ENCODE results near the gene NDST1.

The NDST1 gene

DNA sequence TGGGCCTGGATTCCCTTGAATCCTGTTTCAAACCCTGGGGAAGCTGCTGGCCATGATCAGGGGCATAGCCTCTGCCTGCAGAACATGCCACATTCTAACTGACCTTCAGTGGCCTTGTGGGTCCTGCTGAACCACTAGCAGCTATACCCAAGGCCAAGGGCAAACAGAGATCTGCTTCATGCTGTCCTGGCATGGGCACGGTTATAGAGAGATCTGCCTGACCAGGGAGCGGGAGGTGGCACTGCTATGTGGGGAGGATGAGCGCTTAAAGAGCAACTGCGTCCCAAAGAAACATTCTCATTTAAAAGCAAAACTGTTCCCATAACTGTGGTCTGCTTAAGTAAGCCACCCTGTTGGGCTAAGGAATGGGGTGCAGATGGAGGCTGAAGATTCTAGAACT is 96.1 kb downstream of the NDST1 start:
- no peaks in the 10 kb centered on the region for H3K79me2 ChIP-seq (ENCODE audit: insufficient read depth, low read length)
- H3K4me1 ChIP-seq (ENCODE audit: insufficient read depth, low read length): no peaks in the 10 kb centered on the region
- no peak overlapping the region for H2AFZ ChIP-seq (ENCODE audit: low read depth, low read length)
- H3K4me2 ChIP-seq (ENCODE audit: insufficient read depth, low read length): no peak overlapping the region
- H3K27ac ChIP-seq (ENCODE audit: low read length): no peak overlapping the region
- H3K4me3 ChIP-seq (ENCODE audit: low read depth in 1 of 2, low read length in 2 of 2): no peak overlapping the region
- no peak overlapping the region for H3K9ac ChIP-seq (ENCODE audit: low read depth, low read length)
- H3K9me3 ChIP-seq (ENCODE audit: insufficient read depth, low read length, severe bottlenecking): no peaks in the 10 kb centered on the region
- TF ChIP-seq EZH2 (IDR thresholded peaks at IDR 0.05; ENCODE audit: borderline replicate concordance, low read depth, low read length, severe bottlenecking): no peak
- TF ChIP-seq, protein P1, sequence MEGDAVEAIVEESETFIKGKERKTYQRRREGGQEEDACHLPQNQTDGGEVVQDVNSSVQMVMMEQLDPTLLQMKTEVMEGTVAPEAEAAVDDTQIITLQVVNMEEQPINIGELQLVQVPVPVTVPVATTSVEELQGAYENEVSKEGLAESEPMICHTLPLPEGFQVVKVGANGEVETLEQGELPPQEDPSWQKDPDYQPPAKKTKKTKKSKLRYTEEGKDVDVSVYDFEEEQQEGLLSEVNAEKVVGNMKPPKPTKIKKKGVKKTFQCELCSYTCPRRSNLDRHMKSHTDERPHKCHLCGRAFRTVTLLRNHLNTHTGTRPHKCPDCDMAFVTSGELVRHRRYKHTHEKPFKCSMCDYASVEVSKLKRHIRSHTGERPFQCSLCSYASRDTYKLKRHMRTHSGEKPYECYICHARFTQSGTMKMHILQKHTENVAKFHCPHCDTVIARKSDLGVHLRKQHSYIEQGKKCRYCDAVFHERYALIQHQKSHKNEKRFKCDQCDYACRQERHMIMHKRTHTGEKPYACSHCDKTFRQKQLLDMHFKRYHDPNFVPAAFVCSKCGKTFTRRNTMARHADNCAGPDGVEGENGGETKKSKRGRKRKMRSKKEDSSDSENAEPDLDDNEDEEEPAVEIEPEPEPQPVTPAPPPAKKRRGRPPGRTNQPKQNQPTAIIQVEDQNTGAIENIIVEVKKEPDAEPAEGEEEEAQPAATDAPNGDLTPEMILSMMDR (IDR thresholded peaks at IDR 0.05; ENCODE audit: borderline replicate concordance, extremely low read depth, low read length, poor library complexity, severe bottlenecking): no peak
- peaks cover 3% of the 10 kb centered on the region for H3K27me3 ChIP-seq (ENCODE audit: insufficient read depth, low read length, poor library complexity)
- no peaks in the 10 kb centered on the region; the same call in 1 of the 2 replicates for H4K20me1 ChIP-seq (ENCODE audit: insufficient read depth, low read length)
- ATAC-seq (ENCODE audit: insufficient read depth, low read depth) (no peak), DNase-seq (no peak)
- no peaks in the 10 kb centered on the region for H3K36me3 ChIP-seq (ENCODE audit: insufficient read depth, low read length)

DNA sequence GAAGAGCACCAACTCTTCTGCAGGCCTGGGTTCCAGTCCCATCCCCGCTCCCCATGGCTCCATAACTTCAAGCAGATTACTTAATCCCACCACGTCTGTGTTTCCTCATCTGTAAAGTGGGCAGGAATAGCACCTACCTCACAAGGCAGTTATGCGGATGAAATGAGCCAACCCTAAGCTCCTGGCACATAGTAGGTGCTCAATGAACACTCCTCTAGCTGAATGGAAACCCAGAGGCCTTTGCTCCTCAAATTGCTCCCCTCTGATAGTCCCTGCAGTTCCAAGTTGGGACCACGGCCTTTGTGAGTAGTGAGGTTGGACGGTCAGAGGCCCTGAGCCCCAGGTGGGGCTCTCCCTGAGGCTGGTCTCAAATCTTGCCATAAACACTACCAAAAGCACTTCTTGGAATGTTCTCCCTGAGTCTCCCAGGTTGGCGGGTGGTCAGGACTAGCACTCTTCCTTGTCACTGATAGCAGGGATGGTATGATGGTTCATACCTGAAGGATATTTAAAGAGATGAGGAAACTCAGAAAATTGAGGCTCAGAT is 97.0 kb downstream of the NDST1 start:
- Histone ChIP-seq H3K27ac (ENCODE audit: low read length) (no peak overlapping the region), H3K4me2 (ENCODE audit: insufficient read depth, low read length) (no peak overlapping the region), H2AFZ (ENCODE audit: low read depth, low read length) (no peak overlapping the region), H3K4me1 (ENCODE audit: insufficient read depth, low read length) (no peaks in the 10 kb centered on the region), H4K20me1 (ENCODE audit: insufficient read depth, low read length) (no peaks in the 10 kb centered on the region), H3K36me3 (ENCODE audit: insufficient read depth, low read length) (no peaks in the 10 kb centered on the region), H3K9ac (ENCODE audit: low read depth, low read length) (no peak overlapping the region), H3K9me3 (ENCODE audit: insufficient read depth, low read length, severe bottlenecking) (no peaks in the 10 kb centered on the region), H3K27me3 (ENCODE audit: insufficient read depth, low read length, poor library complexity) (peaks cover 2% of the 10 kb centered on the region), H3K4me3 (ENCODE audit: low read depth in 1 of 2, low read length in 2 of 2) (no peak overlapping the region), H3K79me2 (ENCODE audit: insufficient read depth, low read length) (no peaks in the 10 kb centered on the region)
- ATAC-seq (ENCODE audit: insufficient read depth, low read depth): no peak
- no peak for DNase-seq
- TF ChIP-seq EZH2 (IDR thresholded peaks at IDR 0.05; ENCODE audit: borderline replicate concordance, low read depth, low read length, severe bottlenecking): no peak
- TF ChIP-seq, protein P1 (IDR thresholded peaks at IDR 0.05; ENCODE audit: borderline replicate concordance, extremely low read depth, low read length, poor library complexity, severe bottlenecking): no peak

DNA sequence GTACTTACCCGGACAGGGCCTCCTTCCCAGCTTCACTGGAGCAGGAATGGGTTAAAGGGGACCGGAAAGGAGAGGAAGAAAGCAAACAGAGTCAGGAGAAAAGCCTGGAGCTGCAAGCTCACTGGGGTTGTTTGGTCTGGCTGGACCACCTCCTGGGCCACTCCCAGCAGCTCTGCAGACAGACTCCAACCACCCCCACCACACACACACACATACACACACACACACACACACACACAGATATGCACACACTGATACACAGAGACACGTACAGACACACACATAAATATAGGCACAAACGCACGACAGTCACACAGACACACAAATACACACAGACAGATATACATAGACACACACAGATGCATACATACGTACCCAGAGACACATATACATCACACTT is 97.6 kb downstream of the NDST1 start:
- DNase-seq (no peak), ATAC-seq (ENCODE audit: insufficient read depth, low read depth) (no peak)
- no peak overlapping the region for H3K27ac ChIP-seq (ENCODE audit: low read length)
- H3K4me1 ChIP-seq (ENCODE audit: insufficient read depth, low read length): no peaks in the 10 kb centered on the region
- H2AFZ ChIP-seq (ENCODE audit: low read depth, low read length): no peak overlapping the region
- peaks cover 6% of the 10 kb centered on the region for H3K27me3 ChIP-seq (ENCODE audit: insufficient read depth, low read length, poor library complexity)
- H3K79me2 ChIP-seq (ENCODE audit: insufficient read depth, low read length): no peaks in the 10 kb centered on the region
- TF ChIP-seq EZH2 (IDR thresholded peaks at IDR 0.05; ENCODE audit: borderline replicate concordance, low read depth, low read length, severe bottlenecking): no peak
- TF ChIP-seq, protein P1 (IDR thresholded peaks at IDR 0.05; ENCODE audit: borderline replicate concordance, extremely low read depth, low read length, poor library complexity, severe bottlenecking): no peak
- H3K4me2 ChIP-seq (ENCODE audit: insufficient read depth, low read length): no peak overlapping the region
- no peak overlapping the region for H3K4me3 ChIP-seq (ENCODE audit: low read depth in 1 of 2, low read length in 2 of 2)
- H3K9me3 ChIP-seq (ENCODE audit: insufficient read depth, low read length, severe bottlenecking): no peaks in the 10 kb centered on the region
- H4K20me1 ChIP-seq (ENCODE audit: insufficient read depth, low read length): no peaks in the 10 kb centered on the region
- no peaks in the 10 kb centered on the region for H3K36me3 ChIP-seq (ENCODE audit: insufficient read depth, low read length)
- H3K9ac ChIP-seq (ENCODE audit: low read depth, low read length): no peak overlapping the region

DNA sequence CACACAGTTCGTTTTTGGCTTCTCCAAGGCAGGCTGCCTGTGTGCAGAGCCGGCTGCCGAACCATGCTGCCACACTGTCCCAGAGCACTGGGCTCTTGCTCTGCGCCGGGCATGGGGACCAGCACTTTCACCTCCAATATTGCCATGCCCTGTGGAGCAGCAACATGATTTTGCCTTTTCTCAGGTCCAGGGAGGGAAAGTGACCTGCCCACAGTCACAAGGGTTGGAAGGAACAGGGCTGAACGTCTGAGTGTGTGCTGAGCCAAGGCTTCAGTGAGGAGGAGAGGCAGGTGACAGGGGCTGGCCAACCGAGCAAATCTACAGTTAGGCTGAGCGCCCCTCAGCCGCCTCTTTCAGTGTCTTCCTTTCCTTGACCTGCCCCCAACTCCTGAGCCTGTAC is 98.5 kb downstream of the NDST1 start:
- H3K4me3 ChIP-seq (ENCODE audit: low read depth in 1 of 2, low read length in 2 of 2): no peak overlapping the region
- no peak overlapping the region for H3K9ac ChIP-seq (ENCODE audit: low read depth, low read length)
- no peak overlapping the region for H2AFZ ChIP-seq (ENCODE audit: low read depth, low read length)
- ATAC-seq (ENCODE audit: insufficient read depth, low read depth): no peak
- TF ChIP-seq, protein P1 (IDR thresholded peaks at IDR 0.05; ENCODE audit: borderline replicate concordance, extremely low read depth, low read length, poor library complexity, severe bottlenecking): no peak
- TF ChIP-seq EZH2 (IDR thresholded peaks at IDR 0.05; ENCODE audit: borderline replicate concordance, low read depth, low read length, severe bottlenecking): no peak
- no peaks in the 10 kb centered on the region for H3K36me3 ChIP-seq (ENCODE audit: insufficient read depth, low read length)
- no peak overlapping the region for H3K4me2 ChIP-seq (ENCODE audit: insufficient read depth, low read length)
- no peaks in the 10 kb centered on the region for H3K9me3 ChIP-seq (ENCODE audit: insufficient read depth, low read length, severe bottlenecking)
- no peaks in the 10 kb centered on the region for H3K79me2 ChIP-seq (ENCODE audit: insufficient read depth, low read length)
- no peak for DNase-seq
- no peaks in the 10 kb centered on the region for H4K20me1 ChIP-seq (ENCODE audit: insufficient read depth, low read length)
- H3K4me1 ChIP-seq (ENCODE audit: insufficient read depth, low read length): no peaks in the 10 kb centered on the region
- H3K27ac ChIP-seq (ENCODE audit: low read length): no peak overlapping the region
- H3K27me3 ChIP-seq (ENCODE audit: insufficient read depth, low read length, poor library complexity): peaks cover 9% of the 10 kb centered on the region
